Erythroblast (primary cell): ENCODE results near the gene HNRNPLL.

Experiments used
- GATA1 ChIP-seq: IDR thresholded peaks from 2 replicates; pipeline ENCODE4 v1.6.1; 2011; ENCODE audit warnings: low read depth, mild to moderate bottlenecking, control low read depth, low read length, moderate library complexity
- POLR2A ChIP-seq: IDR thresholded peaks from 2 replicates; pipeline ENCODE4 v1.6.1; 2011; ENCODE audit warnings: mild to moderate bottlenecking, low read length

- no peak for TF ChIP-seq POLR2A
- no peak for TF ChIP-seq GATA1
These were observed 5.6 kb downstream of the HNRNPLL start for GRCh38 chr2:38597115-38597514.
